GM21515 (cell line): Measurements from ENCODE around the gene INSL6.
"Not testable (repeated sequence)": the region's sequence is repeated elsewhere in the genome, so short reads cannot be mapped to it uniquely, and the experiment has no call there.

ENCODE experiments used
- ATAC-seq: cut with Tn5 transposase; IDR thresholded peaks from one replicate; pipeline ENCODE4 v1.9.1; 2021; ENCODE audit not compliant: unreplicated experiment

Gene INSL6, protein sequence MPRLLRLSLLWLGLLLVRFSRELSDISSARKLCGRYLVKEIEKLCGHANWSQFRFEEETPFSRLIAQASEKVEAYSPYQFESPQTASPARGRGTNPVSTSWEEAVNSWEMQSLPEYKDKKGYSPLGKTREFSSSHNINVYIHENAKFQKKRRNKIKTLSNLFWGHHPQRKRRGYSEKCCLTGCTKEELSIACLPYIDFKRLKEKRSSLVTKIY

GRCh38 chr9:5185220-5185840, at the start of gene INSL6:
INSL6 (minus strand) TSS chr9:5185639; CDS start chr9:5185602, 37 bp downstream.
- no peak for ATAC-seq

DNA sequence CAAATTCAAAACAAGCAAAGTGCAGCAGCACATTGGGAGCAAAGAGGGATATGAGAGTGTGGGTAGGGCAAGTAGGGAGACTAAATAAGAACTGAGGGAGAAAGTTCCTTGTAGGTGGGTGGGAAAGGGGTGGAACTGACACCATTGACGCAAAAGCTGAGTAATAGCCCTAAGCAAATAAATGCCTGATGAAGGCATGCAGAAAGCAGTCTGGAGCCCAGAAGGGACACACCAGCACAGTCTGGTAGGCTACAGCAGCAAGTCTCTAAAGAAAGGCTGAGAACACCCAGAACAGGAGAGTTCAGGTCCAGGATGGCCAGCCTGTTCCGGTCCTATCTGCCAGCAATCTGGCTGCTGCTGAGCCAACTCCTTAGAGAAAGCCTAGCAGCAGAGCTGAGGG, 45.8 kb upstream of the INSL6 start, which contains the start of gene INSL4:
Gene INSL4 (plus strand): TSS at position 208 of the 400 bp plus-strand sequence. CDS start 105 bp downstream, at position 313.
- no peak for ATAC-seq

DNA sequence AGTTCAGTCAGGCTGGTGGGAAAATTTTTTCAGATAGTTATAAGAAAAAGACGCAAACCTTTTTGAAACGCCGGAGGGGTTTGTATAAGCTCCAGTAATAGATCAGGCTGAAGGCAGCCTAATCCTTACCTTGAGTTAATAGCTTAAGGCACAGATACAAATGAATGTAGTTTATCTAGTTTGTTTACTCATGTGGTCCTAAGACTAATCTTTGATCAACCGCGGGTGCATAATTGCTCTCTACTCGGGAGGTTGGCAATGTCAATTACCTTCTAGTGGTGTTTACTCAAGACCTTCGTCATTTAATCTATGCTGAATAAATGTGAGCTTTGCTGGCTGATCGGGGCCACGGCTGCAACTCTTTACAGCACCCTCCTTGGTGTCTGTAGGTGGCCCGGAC, 45.1 kb upstream of the INSL6 start:
- ATAC-seq, result no peak

DNA sequence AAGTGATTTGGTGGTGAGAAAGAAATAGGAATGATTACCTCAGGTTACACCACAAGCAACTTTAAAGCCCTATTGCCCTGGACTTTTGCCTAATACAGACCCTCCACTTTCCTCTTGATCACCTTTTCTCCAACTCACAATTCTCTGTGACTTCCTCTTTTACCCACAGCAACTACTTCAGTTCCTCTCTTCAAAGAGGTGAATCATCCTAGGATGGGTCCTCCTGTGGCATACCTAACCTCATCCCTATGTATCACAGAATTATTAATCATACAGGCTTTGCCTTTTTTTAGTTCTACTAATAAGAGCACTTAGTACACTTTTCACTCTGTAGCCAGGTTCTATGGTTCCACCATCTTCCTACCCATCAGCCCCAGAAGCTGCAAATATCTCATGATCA, 19.6 kb upstream of the INSL6 start:
- no peak for ATAC-seq

- no peak for ATAC-seq
Measured at GRCh38 chr9:5195463-5195862, 10.0 kb upstream of the INSL6 start.

DNA sequence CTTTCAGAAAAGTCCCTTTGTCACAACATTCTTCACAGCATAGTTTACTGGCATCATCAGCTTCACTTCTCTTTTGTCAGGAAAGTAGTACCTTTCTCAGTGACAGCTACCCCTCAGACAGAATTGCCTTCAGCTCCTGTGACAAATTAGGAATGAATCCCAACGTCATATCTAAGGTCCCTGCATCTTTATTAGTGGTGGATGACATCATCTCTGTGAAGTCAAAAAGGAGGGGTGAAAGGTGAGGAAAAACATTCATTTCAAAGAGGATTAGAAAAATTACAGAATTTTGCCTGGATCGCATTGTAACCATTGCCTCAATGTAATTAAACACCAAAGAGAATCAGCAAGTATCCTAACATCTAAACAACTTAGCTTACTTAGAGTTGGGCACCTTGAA, 7.9 kb upstream of the INSL6 start:
- ATAC-seq, result no peak

- ATAC-seq, result no peak
Measured at GRCh38 chr9:5191985-5192384, 6.5 kb upstream of the INSL6 start.

- ATAC-seq, result no peak
Measured at GRCh38 chr9:5188060-5188984, 2.9 kb upstream of the INSL6 start.

DNA sequence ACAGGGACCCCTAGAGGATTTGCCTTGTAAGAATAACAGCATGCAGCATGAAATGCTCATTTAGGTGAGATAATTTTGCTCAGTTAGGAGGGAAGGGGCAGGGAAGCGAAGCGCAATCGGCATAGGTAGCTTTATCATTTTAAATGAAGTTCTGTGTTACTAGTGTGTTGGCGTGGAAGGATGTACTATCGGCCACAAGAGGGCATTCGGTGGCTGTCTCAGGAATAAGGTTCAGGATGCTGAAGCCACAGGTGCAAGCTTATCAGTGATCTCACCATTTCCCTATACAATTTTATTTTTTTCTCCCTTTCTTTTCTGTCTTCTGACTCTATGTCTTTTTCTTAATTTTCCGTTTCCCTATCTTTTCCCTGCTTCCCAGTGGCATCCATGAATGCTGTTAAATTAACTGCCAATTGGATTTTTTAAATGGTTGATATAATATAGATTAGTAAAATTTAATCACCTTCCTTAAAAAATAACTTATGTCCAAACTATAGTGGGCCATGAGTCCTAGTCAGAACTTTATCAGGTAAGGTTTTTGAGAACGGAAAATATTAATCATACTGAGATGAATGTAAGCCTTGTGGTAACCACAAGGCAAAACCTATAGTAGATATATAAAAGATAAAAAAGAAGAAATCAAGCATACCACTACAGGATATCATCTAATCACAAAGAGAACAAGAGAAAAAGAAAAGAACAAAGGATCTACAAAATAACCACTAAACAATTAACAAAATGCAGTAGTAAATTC, 1.2 kb upstream of the INSL6 start:
- ATAC-seq, result no peak

- no peak for ATAC-seq
Measured at GRCh38 chr9:5184776-5185175, 663 bp downstream of the INSL6 start.

GRCh38 chr9:5180631-5181030, 4.8 kb downstream of the INSL6 start:
- not testable (repeated sequence) for ATAC-seq

DNA sequence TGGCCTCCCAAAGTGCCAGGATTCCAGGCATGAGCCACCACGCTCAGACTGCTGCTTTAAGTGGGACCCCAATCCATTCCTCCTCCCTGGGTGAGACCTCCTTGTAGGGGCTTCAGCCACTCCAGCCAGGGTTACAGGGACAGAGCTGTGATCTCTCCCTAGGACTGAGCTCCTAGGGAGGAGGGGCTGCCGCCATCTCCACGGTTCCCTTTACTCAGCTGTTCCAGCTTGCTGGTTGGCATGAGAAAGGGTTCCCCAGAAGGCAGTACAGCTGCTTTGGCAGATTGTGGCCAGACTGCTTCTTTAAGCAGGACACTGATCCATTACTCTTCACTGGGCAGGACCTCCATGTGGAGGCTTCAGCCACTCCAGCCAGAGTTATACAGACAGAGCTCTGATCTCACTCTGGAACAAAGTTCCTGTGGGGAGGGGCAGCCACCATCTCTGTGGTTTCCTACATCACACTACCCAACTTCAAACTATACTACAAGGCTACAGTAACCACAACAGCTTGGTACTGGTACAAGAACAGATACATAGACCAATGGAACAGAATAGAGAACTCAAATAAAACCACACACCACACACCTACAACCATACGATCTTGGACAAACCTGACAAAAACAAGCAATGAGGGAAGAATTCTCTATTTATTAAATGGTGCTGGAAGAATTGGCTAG, 7.2 kb downstream of the INSL6 start:
- ATAC-seq, result no peak

DNA sequence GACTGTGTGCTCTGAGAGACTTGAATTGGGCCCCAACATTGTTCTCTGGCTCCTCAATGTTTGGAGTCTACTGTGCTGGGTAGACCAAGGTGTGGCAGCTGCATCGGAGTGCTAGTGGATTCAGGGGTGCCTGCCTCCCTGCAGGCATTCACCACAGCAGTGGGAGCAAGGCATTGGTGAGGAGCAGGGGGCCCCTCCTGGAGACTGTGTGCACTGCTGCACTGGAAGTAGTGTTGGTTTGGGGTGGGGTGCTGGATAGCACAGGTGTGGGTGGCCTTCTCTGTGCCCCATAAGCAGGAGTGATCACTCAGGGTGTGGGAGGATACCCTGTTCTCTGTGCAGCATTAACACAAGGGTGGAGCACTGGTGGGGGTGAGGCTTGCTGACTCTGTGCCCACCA, 39.2 kb downstream of the INSL6 start:
- ATAC-seq, result no peak

DNA sequence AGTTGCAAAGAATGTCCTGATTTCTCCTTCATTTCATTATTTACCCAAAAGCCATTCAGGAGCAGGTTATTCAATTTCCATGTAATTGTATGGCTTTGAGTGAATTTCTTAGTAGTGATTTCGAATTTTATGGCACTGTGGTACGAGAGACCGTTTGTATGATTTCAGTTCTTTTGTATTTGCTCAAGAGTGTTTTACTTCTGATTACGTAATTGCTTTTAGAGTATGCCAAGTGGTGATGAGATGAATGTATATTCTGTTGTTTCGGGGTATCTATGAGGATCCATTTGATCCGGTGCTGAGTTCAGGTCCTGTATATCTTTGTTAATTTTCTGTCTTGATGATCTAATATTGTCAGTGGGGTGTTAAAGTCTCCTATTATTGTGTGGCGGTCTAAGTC, 41.2 kb downstream of the INSL6 start:
- ATAC-seq, result no peak

DNA sequence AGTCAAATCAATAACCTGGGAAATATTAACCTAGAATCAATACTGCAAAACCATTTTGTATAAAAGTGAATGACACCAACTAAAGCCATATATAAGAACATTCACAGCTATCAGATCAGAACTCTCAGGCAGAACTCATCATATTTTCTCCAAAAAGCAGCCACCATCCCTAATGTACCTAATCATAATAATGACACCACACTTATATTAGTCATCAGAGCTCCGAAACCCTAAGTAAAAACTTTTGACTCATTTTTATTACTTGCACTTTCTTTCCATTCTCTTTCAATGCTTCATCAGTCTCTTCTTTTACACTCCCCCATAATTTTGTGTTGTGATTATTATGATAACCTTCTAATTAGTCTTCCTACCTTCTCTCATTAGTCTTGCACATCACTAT, 45.3 kb downstream of the INSL6 start:
- no peak for ATAC-seq

DNA sequence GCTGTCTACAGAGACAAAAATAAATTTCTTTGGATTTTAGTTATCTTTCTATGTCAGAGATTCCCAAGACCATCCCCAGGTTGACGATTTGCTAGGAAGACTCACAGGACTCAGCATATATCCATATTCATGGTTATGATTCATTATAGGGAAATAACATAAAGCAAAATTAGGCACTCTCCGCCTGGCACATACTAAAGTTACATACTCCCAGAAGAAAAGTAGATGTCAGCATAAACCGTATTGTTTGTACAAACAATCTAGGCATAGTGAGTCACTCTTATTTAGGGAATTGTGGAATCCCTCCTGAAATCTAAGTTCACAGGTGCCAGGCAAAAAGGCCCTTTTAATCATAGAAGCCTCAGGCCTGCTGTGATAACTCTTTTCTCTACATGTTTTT, 62.9 kb downstream of the INSL6 start:
- no peak for ATAC-seq

- no peak for ATAC-seq
Measured at GRCh38 chr9:5122116-5122515, 63.3 kb downstream of the INSL6 start.

DNA sequence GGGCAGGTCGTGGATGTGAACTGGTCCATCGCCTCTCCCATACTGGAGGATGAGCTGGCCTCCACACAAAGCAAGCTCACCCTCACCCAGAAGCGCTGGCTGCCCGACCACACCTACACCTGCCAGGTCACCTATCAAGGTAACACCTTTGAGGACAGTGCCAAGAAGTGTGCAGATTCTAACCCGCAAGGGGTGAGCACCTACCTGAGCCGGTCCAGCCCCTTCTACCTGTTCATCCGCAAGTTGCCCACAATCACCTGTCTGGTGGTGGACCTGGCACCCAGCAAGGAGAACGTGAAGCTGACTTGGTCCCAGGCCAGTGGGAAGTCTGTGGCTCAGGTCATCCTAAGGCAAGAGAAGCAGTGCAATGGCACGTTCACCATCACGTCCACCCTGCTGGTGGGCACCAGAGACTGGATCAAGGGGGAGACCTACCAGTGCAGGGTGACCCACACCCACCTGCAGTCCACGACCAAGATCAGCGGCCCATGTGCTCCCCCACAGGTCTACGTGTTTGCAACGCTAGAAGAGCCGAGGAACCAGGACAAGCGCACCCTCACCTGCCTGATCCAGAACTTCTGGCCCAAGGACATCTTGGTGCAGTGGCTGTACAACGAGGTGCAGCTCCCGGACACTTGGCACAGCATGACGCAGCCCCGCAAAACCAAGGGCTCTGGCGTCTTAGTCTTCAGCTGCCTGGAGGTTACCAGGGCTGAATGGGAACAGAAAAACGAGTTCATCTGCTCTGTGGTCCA, 71.3 kb downstream of the INSL6 start:
- ATAC-seq, result no peak
